GM12891 (cell line): Measurements from ENCODE around the gene SRRM1.

Source experiments
- DNase-seq: peaks from one replicate; pipeline ENCODE4 v3.0.0; 2011; ENCODE audit warnings: low spot score; ENCODE audit not compliant: insufficient read length
- FAIRE-seq: peaks from 2 replicates; lab custom pipeline; 2011; peaks lifted over from hg19 to GRCh38; lab: Jason Lieb, UNC
- PAX5 ChIP-seq: IDR thresholded peaks from 2 replicates; pipeline ENCODE4 v1.6.1; 2011; ENCODE audit warnings: low read length, moderate library complexity, mild to moderate bottlenecking; ENCODE audit not compliant: insufficient read depth, severe bottlenecking
- POLR2A ChIP-seq: IDR thresholded peaks from 2 replicates; pipeline ENCODE4 v1.6.1; 2011; ENCODE audit warnings: low read depth, low read length, control low read depth
- POLR2AphosphoS5 ChIP-seq: IDR thresholded peaks from 2 replicates; pipeline ENCODE4 v1.6.1; 2011; ENCODE audit warnings: low read depth, low read length, control low read depth
- POU2F2 ChIP-seq: IDR thresholded peaks from 2 replicates; pipeline ENCODE4 v1.6.1; 2011; ENCODE audit warnings: low read depth, mild to moderate bottlenecking, control low read depth, low read length, moderate library complexity
- SPI1 ChIP-seq: IDR thresholded peaks from 2 replicates; pipeline ENCODE4 v1.6.1; 2011; ENCODE audit warnings: low read depth, low read length, control low read depth
- TAF1 ChIP-seq: IDR thresholded peaks from 2 replicates; pipeline ENCODE4 v1.6.1; 2011; ENCODE audit warnings: low read depth, low read length, control low read depth

The SRRM1 gene

GRCh38 chr1:24640288-24640687, 2.8 kb upstream of the SRRM1 start:
- no peak for TF ChIP-seq PAX5
- TF ChIP-seq SPI1, result no peak
- TF ChIP-seq POLR2AphosphoS5, result no peak
- TF ChIP-seq TAF1, result no peak
- FAIRE-seq, result no peak
- no peak for DNase-seq

GRCh38 chr1:24641646-24642151, 1.4 kb upstream of the SRRM1 start:
- no peak for TF ChIP-seq POLR2A
- TF ChIP-seq SPI1, result 0 out of 2 replicates have a peak, but pooled peaks have one; percentile 34
- TF ChIP-seq POLR2AphosphoS5, result no peak
- DNase-seq (no peak), FAIRE-seq (peak; percentile 45)

GRCh38 chr1:24643363-24644099, 429 bp downstream of the SRRM1 start:
- TF ChIP-seq TAF1 (peak; percentile 53; the same call in 1 of the 2 replicates), SPI1 (peak; percentile 32; the same call in 1 of the 2 replicates), POU2F2 (0 out of 2 replicates have a peak, but pooled peaks have one; percentile 18), PAX5 (no peak)
- DNase-seq (peak; percentile 31), FAIRE-seq (no peak)

GRCh38 chr1:24644100-24644384, 940 bp downstream of the SRRM1 start:
- TF ChIP-seq POU2F2, result no peak
- TF ChIP-seq POLR2A, result no peak
- TF ChIP-seq PAX5, result no peak
- TF ChIP-seq SPI1, result no peak
- TF ChIP-seq POLR2AphosphoS5, result no peak; the same call in 1 of the 2 replicates
- no peak for TF ChIP-seq TAF1
- FAIRE-seq (no peak), DNase-seq (no peak)

GRCh38 chr1:24648919-24649318, 5.8 kb downstream of the SRRM1 start:
- DNase-seq (no peak), FAIRE-seq (no peak)
- TF ChIP-seq TAF1 (no peak), POLR2AphosphoS5 (no peak), SPI1 (no peak), PAX5 (no peak), POU2F2 (no peak), POLR2A (no peak)

- no peak for DNase-seq
- no peak for FAIRE-seq
- TF ChIP-seq PAX5 (no peak), POLR2AphosphoS5 (no peak), POU2F2 (no peak), POLR2A (no peak), TAF1 (no peak), SPI1 (no peak)
These were observed 9.3 kb downstream of the SRRM1 start for GRCh38 chr1:24652382-24652781.

- no peak for FAIRE-seq
- DNase-seq, result no peak
- TF ChIP-seq POLR2A (no peak), TAF1 (no peak), POLR2AphosphoS5 (no peak), SPI1 (no peak), PAX5 (no peak), POU2F2 (no peak)
These were observed 10.9 kb downstream of the SRRM1 start for GRCh38 chr1:24654010-24654409.

GRCh38 chr1:24656046-24656445, 12.9 kb downstream of the SRRM1 start:
- FAIRE-seq, result no peak
- DNase-seq, result no peak
- TF ChIP-seq TAF1, result no peak
- TF ChIP-seq SPI1, result no peak
- TF ChIP-seq POU2F2, result no peak
- TF ChIP-seq POLR2A, result no peak
- no peak for TF ChIP-seq POLR2AphosphoS5
- no peak for TF ChIP-seq PAX5

GRCh38 chr1:24657781-24658180, 14.7 kb downstream of the SRRM1 start:
- DNase-seq (no peak), FAIRE-seq (no peak)
- TF ChIP-seq PAX5, result no peak
- no peak for TF ChIP-seq POU2F2
- TF ChIP-seq TAF1, result no peak
- TF ChIP-seq POLR2A, result no peak

- FAIRE-seq, result no peak
- DNase-seq, result no peak
These were observed 16.2 kb downstream of the SRRM1 start for GRCh38 chr1:24659166-24659904.

GRCh38 chr1:24659993-24660665, 17.0 kb downstream of the SRRM1 start:
- TF ChIP-seq PAX5, result no peak
- no peak for TF ChIP-seq SPI1
- no peak for TF ChIP-seq POLR2AphosphoS5
- TF ChIP-seq POU2F2, result no peak
- TF ChIP-seq POLR2A, result no peak
- TF ChIP-seq TAF1, result no peak
- no peak for FAIRE-seq
- no peak for DNase-seq

More at GRCh38 chr1:24659166-24659904, 16.2 kb downstream of the SRRM1 start:
- TF ChIP-seq POU2F2, result no peak
